Panc1 (cell line): ENCODE results near the gene FAM180B.

Source experiments
- CTCF ChIP-seq: fragments of 450-650 bp; IDR thresholded peaks from 2 replicates; pipeline ENCODE4 v1.5.1; 2017; ENCODE audit warnings: mild to moderate bottlenecking
- POLR2AphosphoS5 ChIP-seq: IDR thresholded peaks from 2 replicates; pipeline ENCODE4 v1.6.1; 2012; ENCODE audit warnings: mild to moderate bottlenecking, low read depth, low read length, moderate library complexity
- REST ChIP-seq, 2 experiments: IDR thresholded peaks; 2 replicates each; pipeline ENCODE4 v1.6.1; 2011 to 2012; ENCODE audit warnings: low read depth in 2 of 2, control low read depth in 1 of 2, low read length in 1 of 2, mild to moderate bottlenecking in 1 of 2, moderate library complexity in 1 of 2; ENCODE audit not compliant: insufficient read depth in 1 of 2

GRCh38 chr11:47605921-47606320 is 19.4 kb downstream of the FAM180B start:
- TF ChIP-seq CTCF, result no peak
- TF ChIP-seq POLR2AphosphoS5, result no peak
- TF ChIP-seq REST (IDR thresholded peaks at IDR 0.05; ENCODE audit: insufficient read depth in 1 of 2, low read depth in 2 of 2, low read length in 1 of 2), result no peak
